H1 (cell line): Measurements from ENCODE around the gene RYR3.

ENCODE experiments used
- CTBP2 ChIP-seq: IDR thresholded peaks from 2 replicates; pipeline ENCODE4 v1.7.0; 2011; ENCODE audit warnings: borderline replicate concordance, mild to moderate bottlenecking, moderate library complexity, mixed read lengths, low read length; ENCODE audit not compliant: insufficient read depth, insufficient read length
- CTCF ChIP-seq, 3 experiments: IDR thresholded peaks; 1 replicate in 2 of 3; 2 replicates in 1 of 3; pipeline versions ENCODE4 v1.5.1 to v1.6.1; 2011; ENCODE audit warnings: low read length in 3 of 3, mild to moderate bottlenecking in 3 of 3, inconsistent platforms in 2 of 3, low read depth in 1 of 3, moderate library complexity in 1 of 3; ENCODE audit not compliant: insufficient read depth in 1 of 3; ENCODE audit errors: control extremely low read depth in 1 of 3
- EZH2 ChIP-seq: fragments of 200-600 bp; sonication (generic); IDR thresholded peaks from 2 replicates; pipeline ENCODE4 v1.7.1; 2012; ENCODE audit warnings: low read depth, mild to moderate bottlenecking, moderate library complexity, low read length, inconsistent platforms; ENCODE audit not compliant: severe bottlenecking
- KDM4A ChIP-seq: IDR thresholded peaks from one replicate; pipeline ENCODE4 v1.7.1; 2012; ENCODE audit warnings: low read depth, mild to moderate bottlenecking, moderate library complexity, low read length, inconsistent platforms; ENCODE audit not compliant: severe bottlenecking
- MAFK ChIP-seq: IDR thresholded peaks from 2 replicates; pipeline ENCODE4 v1.6.1; 2012; ENCODE audit warnings: low read depth, mild to moderate bottlenecking, improper control_type of control experiment, low read length
- NRF1 ChIP-seq: IDR thresholded peaks from 2 replicates; pipeline ENCODE4 v1.6.1; 2011; ENCODE audit warnings: mild to moderate bottlenecking, low read depth, low read length, improper control_type of control experiment
- POLR2A ChIP-seq, 2 experiments: IDR thresholded peaks; 1 replicate in 1 of 2; 2 replicates in 1 of 2; pipeline ENCODE4 v1.6.1; 2011; ENCODE audit warnings: low read depth in 2 of 2, low read length in 2 of 2, mild to moderate bottlenecking in 2 of 2; ENCODE audit errors: control extremely low read depth in 1 of 2
- POLR2AphosphoS5 ChIP-seq: IDR thresholded peaks from 2 replicates; pipeline ENCODE4 v1.6.1; 2011; ENCODE audit warnings: low read depth, low read length
- TAF1 ChIP-seq: IDR thresholded peaks from 2 replicates; pipeline ENCODE4 v1.6.1; 2011; ENCODE audit warnings: mild to moderate bottlenecking, low read depth, low read length
- TBP ChIP-seq: IDR thresholded peaks from 2 replicates; pipeline ENCODE4 v1.6.1; 2011; ENCODE audit warnings: low read depth, low read length, improper control_type of control experiment

DNA sequence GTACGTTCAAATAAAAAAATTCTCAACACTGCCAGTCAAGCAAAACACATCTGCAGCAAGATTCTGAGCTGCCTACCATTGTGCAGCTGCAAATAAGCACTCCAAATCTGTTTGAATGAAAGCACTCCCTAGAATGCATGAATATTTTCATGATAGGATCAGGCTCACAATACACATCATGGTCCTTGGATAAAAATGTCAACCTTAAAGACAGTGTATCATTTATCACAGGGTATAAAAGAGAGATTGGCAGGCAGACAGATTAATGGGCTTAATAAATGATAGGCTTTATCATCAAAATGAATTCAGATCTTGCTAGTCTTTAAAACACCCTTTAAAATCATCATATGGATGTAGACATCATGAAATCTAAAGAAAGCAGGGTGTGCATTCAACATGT is 9.2 kb downstream of the RYR3 start:
- TF ChIP-seq CTCF (IDR thresholded peaks at IDR 0.05; ENCODE audit: control extremely low read depth in 1 of 3, insufficient read depth in 1 of 3, low read depth in 1 of 3, low read length in 3 of 3) (no peak), KDM4A (no peak), POLR2AphosphoS5 (no peak), POLR2A (IDR thresholded peaks at IDR 0.05; ENCODE audit: control extremely low read depth in 1 of 2, low read depth in 2 of 2, low read length in 2 of 2) (no peak), CTBP2 (no peak), EZH2 (no peak), NRF1 (no peak), TBP (no peak), MAFK (no peak), TAF1 (no peak)
